GM21390 (cell line): Measurements from ENCODE around the gene AQP2.

Source experiments
- ATAC-seq: cut with Tn5 transposase; IDR thresholded peaks from one replicate; pipeline ENCODE4 v1.9.1; 2021; ENCODE audit not compliant: unreplicated experiment

AQP2 gene

GRCh38 chr12:49920241-49920914 lies 30.2 kb upstream of the AQP2 start:
- no peak for ATAC-seq

- no peak for ATAC-seq
Observed at GRCh38 chr12:49920915-49921286, 29.6 kb upstream of the AQP2 start.

GRCh38 chr12:49921299-49921698 lies 29.2 kb upstream of the AQP2 start:
- no peak for ATAC-seq

- no peak for ATAC-seq
Observed at GRCh38 chr12:49921936-49922335, 28.6 kb upstream of the AQP2 start.

- no peak for ATAC-seq
Observed at GRCh38 chr12:49922349-49923034, 28.0 kb upstream of the AQP2 start.

GRCh38 chr12:49923035-49923644 lies 27.4 kb upstream of the AQP2 start:
- ATAC-seq, result no peak

GRCh38 chr12:49923880-49924556 lies 26.5 kb upstream of the AQP2 start:
- no peak for ATAC-seq

- no peak for ATAC-seq
Observed at GRCh38 chr12:49924628-49925246, 25.8 kb upstream of the AQP2 start.

- no peak for ATAC-seq
Observed at GRCh38 chr12:49925433-49926204, 24.9 kb upstream of the AQP2 start.

- no peak for ATAC-seq
Observed at GRCh38 chr12:49928471-49928870, 22.1 kb upstream of the AQP2 start.

GRCh38 chr12:49929581-49929980 lies 21.0 kb upstream of the AQP2 start:
- ATAC-seq, result no peak

GRCh38 chr12:49930515-49931288 lies 19.8 kb upstream of the AQP2 start:
- ATAC-seq, result no peak

GRCh38 chr12:49932023-49932422 lies 18.5 kb upstream of the AQP2 start:
- no peak for ATAC-seq

- ATAC-seq, result no peak
Observed at GRCh38 chr12:49932533-49933130, 17.9 kb upstream of the AQP2 start.

GRCh38 chr12:49933796-49934195 lies 16.7 kb upstream of the AQP2 start:
- ATAC-seq, result no peak

GRCh38 chr12:49934505-49934904 lies 16.0 kb upstream of the AQP2 start:
- no peak for ATAC-seq

- ATAC-seq, result no peak
Observed at GRCh38 chr12:49936925-49937324, 13.6 kb upstream of the AQP2 start.

- no peak for ATAC-seq
Observed at GRCh38 chr12:49937639-49938300, 12.8 kb upstream of the AQP2 start.

GRCh38 chr12:49939307-49939706 lies 11.2 kb upstream of the AQP2 start:
- ATAC-seq, result no peak
